ENCODE results near the gene EGFL8.
"Not testable (repeated sequence)": the region's sequence is repeated elsewhere in the genome, so short reads cannot be mapped to it uniquely, and the experiment has no call there.

DNA sequence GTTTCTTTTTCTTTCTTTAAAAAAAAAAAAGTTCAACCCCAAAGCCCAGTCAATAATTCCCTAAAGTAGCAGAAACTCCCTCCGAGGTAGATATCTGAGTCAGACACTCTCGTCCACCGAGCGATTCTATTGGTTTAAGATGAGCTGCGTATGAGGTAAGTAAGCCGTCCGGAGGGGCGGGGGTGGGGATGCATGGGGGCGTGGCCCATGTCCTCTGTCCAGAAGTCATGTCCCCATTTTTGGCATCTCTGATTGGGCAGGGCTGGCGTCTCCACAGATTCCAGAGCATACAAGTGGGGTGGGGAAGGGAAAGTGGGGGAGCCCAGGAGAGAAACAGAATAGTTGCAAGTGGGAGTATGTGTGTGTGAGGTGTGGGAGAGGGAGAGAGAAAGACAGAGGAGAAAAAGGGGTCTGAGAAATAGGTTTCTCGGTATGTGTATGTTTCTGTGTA is 21.3 kb downstream of the EGFL8 start:
- not testable (repeated sequence) for TF ChIP-seq EZH2 (IDR thresholded peaks at IDR 0.05; ENCODE audit: insufficient read depth, poor library complexity, severe bottlenecking); EZH2phosphoT487 (IDR thresholded peaks at IDR 0.05; ENCODE audit: insufficient read depth, low read depth)
